DND-41 (cell line): ENCODE results near the gene TXNDC11.

Experiments
- EZH2 ChIP-seq: IDR thresholded peaks from 3 replicates; pipeline ENCODE4 v1.6.1; 2012; ENCODE audit warnings: borderline replicate concordance, low read depth, mild to moderate bottlenecking, moderate library complexity, low read length, inconsistent platforms; ENCODE audit not compliant: severe bottlenecking
- TF ChIP-seq, protein P1 (sequence below): IDR thresholded peaks from 2 replicates; pipeline ENCODE4 v1.5.1; 2012; ENCODE audit warnings: borderline replicate concordance, low read length, moderate library complexity, mild to moderate bottlenecking; ENCODE audit not compliant: poor library complexity, severe bottlenecking; ENCODE audit errors: extremely low read depth

DNA sequence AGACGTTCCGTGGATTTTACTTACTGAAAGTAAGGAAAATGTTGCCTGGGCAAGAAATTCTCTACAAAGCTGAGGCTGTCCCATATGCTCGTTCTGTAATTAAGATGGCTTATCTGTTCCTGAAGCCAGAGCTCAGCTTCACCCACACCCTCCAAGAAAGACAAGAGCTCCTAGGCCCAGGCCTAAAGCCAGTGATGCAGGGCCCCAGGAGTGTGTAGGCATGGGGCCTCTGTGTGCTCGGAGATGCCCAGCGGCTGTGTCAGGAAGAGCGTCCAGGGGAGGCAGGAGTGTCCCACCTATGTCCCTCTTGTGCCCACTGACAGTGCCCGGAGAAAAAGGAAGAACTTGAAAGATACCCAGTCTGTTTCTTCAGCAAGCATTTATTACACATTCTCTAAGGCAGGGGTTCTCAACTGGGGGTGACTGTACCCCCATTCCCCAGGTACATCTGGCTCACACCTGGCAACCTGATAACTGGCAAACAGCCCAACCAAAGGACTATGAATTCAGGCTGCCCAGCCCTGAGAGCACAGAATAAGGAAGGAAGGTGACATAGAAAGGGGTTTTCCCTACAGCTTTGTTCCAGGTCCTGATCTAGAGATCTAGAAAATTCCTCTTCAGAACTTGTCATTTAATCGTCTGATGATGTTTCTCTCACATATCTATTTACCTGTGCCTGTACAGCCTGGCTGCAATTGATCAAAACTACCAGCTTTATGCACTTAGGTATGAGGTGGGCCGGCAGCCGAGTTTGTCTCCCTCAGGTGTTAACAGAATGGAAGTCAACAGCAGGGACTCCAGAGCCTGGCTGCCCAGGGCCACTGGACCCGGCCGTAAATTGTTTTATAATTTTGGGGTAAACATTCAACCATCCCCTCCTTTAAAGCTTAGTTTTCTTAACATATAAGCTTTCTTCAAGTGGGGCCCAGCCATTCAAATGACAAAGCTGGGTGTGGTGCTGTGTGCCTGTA lies 62.4 kb downstream of the TXNDC11 start:
- TF ChIP-seq, protein P1, sequence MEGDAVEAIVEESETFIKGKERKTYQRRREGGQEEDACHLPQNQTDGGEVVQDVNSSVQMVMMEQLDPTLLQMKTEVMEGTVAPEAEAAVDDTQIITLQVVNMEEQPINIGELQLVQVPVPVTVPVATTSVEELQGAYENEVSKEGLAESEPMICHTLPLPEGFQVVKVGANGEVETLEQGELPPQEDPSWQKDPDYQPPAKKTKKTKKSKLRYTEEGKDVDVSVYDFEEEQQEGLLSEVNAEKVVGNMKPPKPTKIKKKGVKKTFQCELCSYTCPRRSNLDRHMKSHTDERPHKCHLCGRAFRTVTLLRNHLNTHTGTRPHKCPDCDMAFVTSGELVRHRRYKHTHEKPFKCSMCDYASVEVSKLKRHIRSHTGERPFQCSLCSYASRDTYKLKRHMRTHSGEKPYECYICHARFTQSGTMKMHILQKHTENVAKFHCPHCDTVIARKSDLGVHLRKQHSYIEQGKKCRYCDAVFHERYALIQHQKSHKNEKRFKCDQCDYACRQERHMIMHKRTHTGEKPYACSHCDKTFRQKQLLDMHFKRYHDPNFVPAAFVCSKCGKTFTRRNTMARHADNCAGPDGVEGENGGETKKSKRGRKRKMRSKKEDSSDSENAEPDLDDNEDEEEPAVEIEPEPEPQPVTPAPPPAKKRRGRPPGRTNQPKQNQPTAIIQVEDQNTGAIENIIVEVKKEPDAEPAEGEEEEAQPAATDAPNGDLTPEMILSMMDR = no peak
- no peak for TF ChIP-seq EZH2
